Gastroesophageal sphincter (tissue), 4 donors: ENCODE measurements around the gene HSD3B1. TPM values are rescaled to one million over a fixed set of nuclear protein-coding genes. Genes with fewer than 3 reads are reported as not detected.
"Not testable (repeated sequence)": the region's sequence is repeated elsewhere in the genome, so short reads cannot be mapped to it uniquely, and the experiment has no call there.

ENCODE experiments used
- ATAC-seq: fragments of 150-250 bp; one replicate; pipeline ENCODE4 v1.9.1; 2016; ENCODE audit warnings: mild to moderate bottlenecking, moderate library complexity
- H3K27ac ChIP-seq, 4 donors: fragments of 200-600 bp; sonication (generic) in 3 of 4; 1 replicate in 3 of 4; 2 replicates in 1 of 4; pipeline ENCODE4 v1.5.1; 2016 to 2019
- H3K27me3 ChIP-seq: fragments of 200-600 bp; sonication (generic); one replicate; pipeline ENCODE4 v1.5.1; 2019
- H3K36me3 ChIP-seq, 2 donors: fragments of 200-600 bp; sonication (generic); one replicate each; pipeline ENCODE4 v1.5.1; 2019; ENCODE audit warnings: control low read depth in 1 of 2
- H3K4me1 ChIP-seq, 3 donors: fragments of 200-600 bp; sonication (generic); 1 replicate in 2 of 3; 2 replicates in 1 of 3; pipeline ENCODE4 v1.5.1; 2016 to 2019; ENCODE audit warnings: control low read depth in 2 of 3
- H3K4me3 ChIP-seq, 2 donors: fragments of 200-600 bp; sonication (generic); one replicate each; pipeline ENCODE4 v1.5.1; 2019; ENCODE audit warnings: mild to moderate bottlenecking in 1 of 2, moderate library complexity in 1 of 2
- H3K9me3 ChIP-seq, 3 donors: fragments of 200-600 bp; sonication (generic); one replicate each; pipeline ENCODE4 v1.5.1; 2017 to 2019; ENCODE audit warnings: control low read depth in 2 of 3
- CTCF ChIP-seq, 4 experiments: fragments of 200-600 bp in 2 of 4; fragments of 450-650 bp in 2 of 4; sonication (generic) in 1 of 4; IDR thresholded peaks; one replicate each; pipeline ENCODE4 v1.5.1; 2017 to 2019; ENCODE audit warnings: antibody characterized with exemption in 4 of 4, mild to moderate bottlenecking in 2 of 4, moderate library complexity in 2 of 4
- EP300 ChIP-seq: sonication (generic); formaldehyde crosslinking; IDR thresholded peaks from one replicate; pipeline ENCODE4 v1.6.1; 2017; ENCODE audit warnings: antibody characterized with exemption, mild to moderate bottlenecking
- POLR2A ChIP-seq, 2 donors: fragments of 450-650 bp; IDR thresholded peaks; one replicate each; pipeline ENCODE4 v1.6.1; 2017; ENCODE audit warnings: antibody characterized with exemption in 2 of 2, mild to moderate bottlenecking in 2 of 2, moderate library complexity in 1 of 2
- POLR2AphosphoS5 ChIP-seq: sonication (generic); formaldehyde crosslinking; IDR thresholded peaks from one replicate; pipeline ENCODE4 v1.6.1; 2017; ENCODE audit warnings: antibody characterized with exemption
- WGBS, 2 donors: methylation state at CpG; one replicate each; pipeline ENCODE4 v1.1.5; 2018; ENCODE audit warnings: low coverage in 1 of 2; 5-methylcytosine and 5-hydroxymethylcytosine counted together
- total RNA-seq, 4 donors: library from RNA; depleted of rRNA; stranded (reverse); fragments of >200 nt; gene quantifications; one replicate each; pipeline ENCODE4 v1.1.0, GENCODE V29; 2016

The HSD3B1 gene
- total RNA-seq, 4 donors from 2014 or later: not detected

GRCh38 chr1:119510046-119510445, 3.0 kb downstream of the HSD3B1 start:
- no peaks in the 10 kb centered on the region for H3K27me3 ChIP-seq
- TF ChIP-seq POLR2A (IDR thresholded peaks at IDR 0.05) (no peak), EP300 (no peak), CTCF (IDR thresholded peaks at IDR 0.05) (no peak), POLR2AphosphoS5 (no peak)
- ATAC-seq: no peak
- H3K36me3 ChIP-seq: no peaks in the 10 kb centered on the region
- H3K4me3 ChIP-seq: no peak overlapping the region
- no peak overlapping the region for H3K27ac ChIP-seq
- no peaks in the 10 kb centered on the region for H3K9me3 ChIP-seq
- 78 to 86% methylated on average over 2 of the region's 2 CpGs for WGBS, 2 donors
- H3K4me1 ChIP-seq: no peaks in the 10 kb centered on the region

GRCh38 chr1:119515221-119515620, 8.2 kb downstream of the HSD3B1 start:
- H3K9me3 ChIP-seq: no peaks in the 10 kb centered on the region
- H3K4me1 ChIP-seq: no peaks in the 10 kb centered on the region
- no peaks in the 10 kb centered on the region for H3K27me3 ChIP-seq
- no peaks in the 10 kb centered on the region for H3K36me3 ChIP-seq
- H3K27ac ChIP-seq: no peak overlapping the region
- ATAC-seq: no peak
- TF ChIP-seq POLR2AphosphoS5 (no peak), EP300 (no peak), POLR2A (IDR thresholded peaks at IDR 0.05) (no peak), CTCF (IDR thresholded peaks at IDR 0.05) (no peak)
- H3K4me3 ChIP-seq: no peak overlapping the region
- 85% methylated on average over 5 of the region's 5 CpGs; no CpG with 5 or more reads in 1 of the 2 donors for WGBS, 2 donors

GRCh38 chr1:119516247-119516646, 9.2 kb downstream of the HSD3B1 start:
- Histone ChIP-seq H3K9me3 (no peaks in the 10 kb centered on the region), H3K27ac (no peak overlapping the region), H3K27me3 (no peaks in the 10 kb centered on the region), H3K4me1 (no peaks in the 10 kb centered on the region), H3K36me3 (no peaks in the 10 kb centered on the region), H3K4me3 (no peak overlapping the region)
- no peak for ATAC-seq
- TF ChIP-seq POLR2A (IDR thresholded peaks at IDR 0.05) (no peak), POLR2AphosphoS5 (no peak), CTCF (IDR thresholded peaks at IDR 0.05) (no peak), EP300 (no peak)

GRCh38 chr1:119516680-119517079, 9.7 kb downstream of the HSD3B1 start:
- H3K36me3 ChIP-seq: no peaks in the 10 kb centered on the region

GRCh38 chr1:119517667-119518066, 10.7 kb downstream of the HSD3B1 start:
- not testable (repeated sequence) for H3K36me3 ChIP-seq, H3K9me3 ChIP-seq, H3K4me1 ChIP-seq, ATAC-seq, H3K27ac ChIP-seq, H3K27me3 ChIP-seq, H3K4me3 ChIP-seq

More at GRCh38 chr1:119516680-119517079, 9.7 kb downstream of the HSD3B1 start:
- ATAC-seq: no peak
- H3K27me3 ChIP-seq: no peaks in the 10 kb centered on the region
- no peak overlapping the region for H3K27ac ChIP-seq
- H3K4me1 ChIP-seq: no peaks in the 10 kb centered on the region
- H3K9me3 ChIP-seq: no peaks in the 10 kb centered on the region
- TF ChIP-seq CTCF (IDR thresholded peaks at IDR 0.05): no peak
- no peak for TF ChIP-seq POLR2AphosphoS5
- TF ChIP-seq POLR2A (IDR thresholded peaks at IDR 0.05): no peak
- TF ChIP-seq EP300: no peak
- no peak overlapping the region for H3K4me3 ChIP-seq
- WGBS, 2 donors: 72 to 76% methylated on average over 3 to 5 of the region's 5 CpGs
